Measurements from ENCODE around the gene TXK.

The TXK gene

DNA sequence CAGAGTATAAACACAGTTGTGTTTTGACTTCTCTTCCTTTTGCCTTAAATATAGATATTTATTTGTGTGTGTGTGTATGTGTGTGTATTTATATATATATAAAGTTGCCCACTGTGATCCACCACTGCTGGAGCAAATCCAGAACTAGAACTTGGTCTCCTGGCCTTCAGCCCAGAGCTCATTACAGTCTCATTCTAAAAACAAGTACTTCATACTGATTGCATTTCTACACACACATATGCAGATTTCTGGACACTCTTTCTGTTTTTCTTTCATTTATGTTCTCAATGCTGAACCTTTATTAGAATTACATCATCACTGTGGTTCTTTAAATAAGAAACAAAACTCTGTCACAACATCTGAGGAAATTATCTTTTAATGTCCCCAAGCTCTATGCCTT lies 381 bp downstream of the TXK start:
- no peak for DNase-seq

DNA sequence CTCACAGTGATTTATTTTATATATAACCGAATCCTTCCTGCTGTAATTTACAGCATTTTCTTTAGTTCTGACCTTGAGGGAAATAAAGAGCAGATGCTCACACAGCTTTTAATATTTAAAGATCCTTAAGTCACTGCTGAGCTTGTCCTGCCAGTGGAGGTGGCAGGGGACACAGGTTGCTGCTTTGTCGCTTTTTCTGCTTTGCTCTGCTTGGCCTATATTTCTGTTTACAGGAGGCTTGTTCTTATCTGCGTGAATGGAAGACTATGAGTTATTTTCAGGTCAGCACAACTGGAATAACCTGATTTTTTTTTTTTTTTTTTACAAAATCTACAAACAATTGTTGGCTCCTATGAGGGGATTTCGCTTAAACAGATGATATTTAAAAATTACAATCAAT lies 2.3 kb downstream of the TXK start:
- DNase-seq = no peak

DNA sequence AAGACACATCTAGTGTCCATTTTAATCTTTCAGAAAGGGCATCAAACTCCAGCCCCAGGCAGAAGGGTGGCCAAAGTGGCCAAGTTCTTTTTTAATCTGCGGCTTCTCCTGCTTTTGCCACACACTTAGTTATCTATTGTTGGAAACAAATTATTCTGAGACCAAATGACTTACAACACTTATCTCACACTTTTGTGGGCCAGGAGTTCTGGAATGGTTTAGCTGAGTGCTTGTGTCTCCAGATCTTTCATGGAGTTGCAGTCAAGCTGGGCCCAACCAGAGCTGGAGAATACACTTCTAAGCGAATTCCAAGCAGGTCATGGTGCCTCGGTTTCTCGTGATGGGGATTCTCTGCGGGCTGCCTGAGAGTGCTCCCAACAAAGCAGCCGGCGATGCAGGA lies 4.0 kb downstream of the TXK start:
- no peak for DNase-seq

DNA sequence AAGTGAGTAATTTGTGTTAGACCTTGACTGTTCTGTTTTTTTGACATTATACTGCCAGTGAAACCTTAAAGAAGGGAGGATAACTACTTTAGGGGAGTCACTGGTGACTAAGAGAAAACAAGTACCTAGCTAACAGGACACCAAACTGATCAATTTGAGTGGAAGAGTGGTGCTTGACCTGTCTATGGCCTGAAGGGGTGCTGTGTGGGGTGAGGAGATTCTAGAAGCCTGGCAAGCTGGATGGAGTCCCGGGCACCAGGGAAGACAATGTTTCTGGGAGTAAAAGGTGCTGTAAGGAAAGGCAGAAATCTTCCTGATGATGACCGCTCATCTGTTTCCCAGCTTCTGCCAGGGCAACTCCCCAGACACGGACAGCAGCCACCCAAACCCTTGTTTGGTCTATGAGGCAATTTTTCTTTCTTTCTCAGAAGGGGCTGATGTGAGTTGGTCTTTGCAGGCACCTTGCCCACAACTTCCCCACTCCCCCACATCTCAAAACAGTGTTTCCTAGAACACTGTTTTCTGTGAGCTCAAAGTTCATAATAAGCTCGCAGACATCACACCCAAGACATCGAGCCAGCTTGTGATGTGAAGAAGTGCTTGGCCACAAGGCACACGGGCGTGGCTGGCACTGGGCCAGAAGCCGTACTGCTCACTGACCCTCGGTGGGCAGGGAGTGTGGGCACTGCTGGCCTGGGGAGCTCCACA lies 4.6 kb downstream of the TXK start:
- DNase-seq = peak; percentile 63

DNA sequence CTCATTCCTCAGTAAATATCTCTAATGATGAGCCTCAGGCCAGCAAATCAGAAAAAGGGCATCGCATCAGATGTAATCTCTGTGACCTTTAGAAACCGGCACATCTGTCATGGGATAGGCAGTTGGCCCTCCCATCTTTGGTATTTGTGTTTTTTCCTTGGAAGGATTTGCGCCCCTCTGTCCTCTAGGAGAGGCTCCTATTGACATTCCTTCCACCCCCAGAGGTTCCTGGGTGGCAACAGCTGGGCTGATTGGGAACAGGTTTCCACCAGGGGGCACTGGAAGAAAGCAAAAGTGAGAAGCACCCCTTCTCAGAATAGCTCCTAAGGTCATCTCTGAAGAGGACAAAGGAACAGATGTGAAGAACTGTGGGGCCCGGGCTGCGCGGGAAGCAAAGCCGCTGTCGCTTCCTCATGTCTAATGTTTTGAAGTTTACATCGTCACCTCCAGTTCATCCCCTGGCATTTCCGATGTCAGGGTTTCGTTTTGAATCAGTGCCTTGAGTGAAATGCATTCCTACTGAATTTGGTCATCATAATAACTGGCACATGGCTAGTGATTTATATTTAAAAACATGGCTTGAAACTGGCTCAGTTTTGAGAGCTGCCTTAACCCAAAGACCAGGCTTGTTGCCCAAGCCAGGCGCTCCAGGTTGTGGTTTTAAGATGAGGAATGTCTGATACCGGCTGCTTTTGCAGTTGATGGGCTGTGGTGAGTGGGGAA lies 6.2 kb downstream of the TXK start:
- peak; percentile 79 for DNase-seq

DNA sequence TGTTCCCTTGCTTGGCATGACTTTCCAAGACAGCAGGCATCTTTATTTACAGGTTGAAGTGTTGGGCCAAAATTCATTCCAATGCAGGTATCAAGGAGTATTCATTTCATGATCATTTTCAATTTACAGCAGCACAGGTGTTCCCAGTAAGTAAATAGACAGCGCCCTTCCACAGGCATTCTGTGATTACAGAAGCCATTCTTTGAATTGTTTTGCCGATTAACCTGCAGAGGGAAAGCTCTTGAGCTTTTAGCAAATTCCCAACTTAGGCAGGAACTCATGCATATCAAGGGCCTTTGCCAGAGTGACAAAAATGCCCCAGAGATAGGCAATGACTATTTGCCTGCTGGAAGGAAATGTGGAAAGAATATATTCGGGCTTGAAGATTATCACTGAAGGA lies 6.8 kb downstream of the TXK start:
- no peak for DNase-seq

DNA sequence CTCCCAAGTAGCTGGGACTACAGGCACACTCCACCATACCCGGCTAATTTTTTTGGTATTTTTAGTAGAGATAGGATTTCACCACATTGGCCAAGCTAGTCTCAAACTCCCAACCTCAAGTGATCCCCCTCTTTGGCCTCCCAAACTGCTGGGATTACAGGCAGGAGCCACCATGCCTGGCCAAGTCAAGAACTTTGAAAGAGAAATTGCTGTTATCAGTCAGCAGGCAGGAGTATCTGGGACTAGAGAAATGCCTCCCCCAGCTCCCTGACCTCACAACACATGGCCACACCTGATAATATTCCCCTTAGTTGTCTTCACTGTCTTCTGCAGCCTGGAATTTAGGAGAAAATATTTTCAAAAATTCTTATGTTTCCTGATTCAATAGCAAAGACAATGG lies 7.4 kb downstream of the TXK start:
- no peak for DNase-seq

DNA sequence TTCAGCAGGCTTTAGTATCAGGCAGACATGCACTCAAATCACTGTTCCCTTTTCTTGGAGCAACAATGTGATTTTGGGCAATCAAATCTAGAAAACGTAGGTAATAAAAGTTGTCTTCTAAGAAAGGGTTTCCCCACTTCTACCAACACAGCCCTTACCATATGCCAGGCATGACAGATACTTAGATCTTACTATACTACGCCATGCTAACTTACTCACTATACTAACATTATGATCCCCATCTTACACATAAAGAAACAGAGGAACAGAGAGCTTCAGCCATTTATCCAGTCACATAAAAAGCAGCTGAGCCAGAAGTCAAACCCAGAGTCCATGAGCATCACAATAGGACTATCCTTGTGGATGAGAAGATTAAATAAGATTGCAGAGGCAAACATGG lies 9.2 kb downstream of the TXK start:
- DNase-seq = no peak

DNA sequence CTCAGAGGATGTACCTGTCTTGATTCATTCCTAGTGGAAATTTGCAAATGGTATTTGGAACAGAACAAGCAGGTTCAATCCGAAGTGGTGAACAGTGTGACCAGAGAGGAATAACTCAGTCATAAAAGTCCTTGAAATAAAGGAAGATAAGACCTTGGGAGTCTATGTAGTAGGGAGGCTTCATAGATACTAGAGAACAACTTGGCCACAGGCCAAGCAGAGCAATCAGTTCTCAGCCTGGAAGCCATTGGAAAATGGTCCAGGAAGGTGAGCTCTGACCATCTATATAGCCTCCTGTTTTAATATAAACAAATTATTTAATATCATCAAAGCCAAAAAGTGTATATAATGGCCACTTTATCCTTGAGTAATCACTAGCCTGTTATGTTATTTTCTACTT lies 11.3 kb downstream of the TXK start:
- DNase-seq = no peak

DNA sequence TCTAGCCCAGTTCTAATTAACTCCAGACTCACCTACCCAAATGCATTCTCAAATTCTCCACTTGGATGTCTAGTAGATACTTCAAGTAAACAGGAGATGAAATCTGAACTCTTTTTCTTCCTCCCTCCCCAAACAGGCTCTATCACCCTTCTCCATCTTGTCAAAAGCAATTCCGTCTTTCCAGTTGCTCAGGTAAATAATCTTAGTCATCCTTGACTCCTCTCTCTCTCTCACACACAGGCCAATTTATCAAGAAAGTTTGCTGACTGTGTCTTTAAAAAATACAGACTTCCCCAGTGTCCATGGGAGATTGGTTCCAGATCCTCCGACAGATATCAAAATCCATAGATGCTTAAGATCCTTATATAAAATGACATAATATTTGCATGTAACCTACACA lies 12.9 kb downstream of the TXK start:
- DNase-seq = no peak

DNA sequence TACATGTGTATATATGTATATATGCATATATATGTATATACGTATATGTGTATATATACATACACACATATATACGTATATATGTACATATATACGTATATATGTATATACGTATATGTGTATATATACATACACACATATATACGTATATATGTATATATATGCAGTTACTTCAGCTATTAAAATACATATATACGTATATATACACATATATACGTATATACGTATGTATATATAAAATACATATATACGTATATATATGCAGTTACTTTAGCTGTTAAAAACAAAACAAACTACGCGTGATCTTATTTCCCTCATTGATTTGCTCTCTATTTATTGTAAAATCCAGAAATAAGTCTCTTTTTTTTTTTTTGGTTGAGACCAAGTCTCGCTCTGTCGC lies 13.9 kb downstream of the TXK start:
- DNase-seq = no peak

DNA sequence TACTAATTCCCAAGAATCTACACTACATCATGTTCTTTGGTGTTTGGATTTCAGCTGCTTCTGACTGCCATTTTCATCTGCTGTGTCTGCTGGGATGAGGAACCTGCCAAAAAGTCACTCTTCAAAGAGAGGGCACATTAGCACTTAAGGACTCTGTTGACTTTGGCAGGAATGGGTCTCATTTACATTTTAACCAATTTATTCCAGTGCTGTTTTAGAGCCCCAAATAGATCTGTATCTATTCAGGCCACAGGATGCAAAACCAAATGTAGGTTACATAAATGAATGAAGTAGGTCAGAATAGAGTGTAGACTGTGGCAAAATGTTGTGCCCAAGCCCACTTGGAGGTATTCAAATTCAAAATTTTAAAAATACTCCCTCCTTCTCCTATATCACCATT lies 14.4 kb downstream of the TXK start:
- DNase-seq = no peak

DNA sequence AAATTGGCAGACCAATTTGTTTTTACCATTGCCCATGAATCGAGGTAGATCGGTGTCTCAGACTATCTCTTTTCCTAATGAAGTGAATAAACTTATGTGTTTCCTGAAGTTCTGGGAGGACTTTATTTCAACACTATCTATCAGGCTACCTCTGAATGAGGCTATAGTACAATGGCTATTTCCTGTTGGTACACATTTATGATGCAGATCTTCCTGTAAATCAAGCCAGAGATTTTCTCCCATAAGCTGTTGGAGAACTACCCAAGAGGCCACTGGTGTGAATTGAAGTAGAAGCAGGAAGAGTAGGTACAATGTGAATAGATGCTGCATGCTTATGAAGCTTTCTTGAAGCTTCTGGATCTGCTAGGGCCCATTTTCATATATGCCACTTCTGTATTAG lies 16.0 kb downstream of the TXK start:
- DNase-seq = no peak

DNA sequence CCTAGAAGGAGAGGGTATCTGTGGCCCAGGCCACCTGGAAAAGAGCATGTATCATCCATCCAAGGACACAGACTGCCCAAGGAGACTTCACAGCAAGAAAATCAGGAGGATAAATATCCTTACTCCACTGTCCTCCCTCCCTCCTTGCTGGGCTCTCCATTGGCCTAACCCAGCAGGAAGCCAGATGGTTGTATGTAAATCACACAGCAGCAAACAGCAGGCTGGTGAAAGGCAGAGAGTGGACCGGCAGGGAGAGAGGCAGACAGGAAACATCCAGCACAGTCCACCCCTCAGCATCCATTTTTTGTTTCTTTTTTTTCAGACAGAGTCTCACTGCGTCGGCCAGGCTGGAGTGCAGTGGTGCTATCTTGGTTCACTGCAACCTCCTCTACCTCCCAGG lies 17.5 kb downstream of the TXK start:
- no peak for DNase-seq

DNA sequence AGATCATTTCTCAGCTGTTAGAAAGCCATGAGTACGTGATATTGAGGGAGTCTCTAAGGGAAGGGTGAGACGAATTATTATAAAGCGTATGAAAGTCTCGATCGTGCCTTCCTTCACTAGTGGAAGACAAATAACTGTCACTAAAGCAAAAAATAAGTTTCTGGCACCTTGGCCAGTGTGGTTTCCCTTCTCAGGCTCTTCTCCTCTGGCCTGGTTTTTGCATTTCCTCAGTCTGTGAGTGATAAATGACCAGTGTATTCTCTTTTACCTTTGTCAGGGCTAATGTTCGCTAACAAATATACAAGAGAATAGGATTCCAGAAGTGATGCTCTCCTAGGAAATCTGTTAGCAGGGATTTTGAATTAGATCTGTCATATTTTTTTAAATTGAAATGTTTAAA lies 19.6 kb downstream of the TXK start:
- no peak for DNase-seq

DNA sequence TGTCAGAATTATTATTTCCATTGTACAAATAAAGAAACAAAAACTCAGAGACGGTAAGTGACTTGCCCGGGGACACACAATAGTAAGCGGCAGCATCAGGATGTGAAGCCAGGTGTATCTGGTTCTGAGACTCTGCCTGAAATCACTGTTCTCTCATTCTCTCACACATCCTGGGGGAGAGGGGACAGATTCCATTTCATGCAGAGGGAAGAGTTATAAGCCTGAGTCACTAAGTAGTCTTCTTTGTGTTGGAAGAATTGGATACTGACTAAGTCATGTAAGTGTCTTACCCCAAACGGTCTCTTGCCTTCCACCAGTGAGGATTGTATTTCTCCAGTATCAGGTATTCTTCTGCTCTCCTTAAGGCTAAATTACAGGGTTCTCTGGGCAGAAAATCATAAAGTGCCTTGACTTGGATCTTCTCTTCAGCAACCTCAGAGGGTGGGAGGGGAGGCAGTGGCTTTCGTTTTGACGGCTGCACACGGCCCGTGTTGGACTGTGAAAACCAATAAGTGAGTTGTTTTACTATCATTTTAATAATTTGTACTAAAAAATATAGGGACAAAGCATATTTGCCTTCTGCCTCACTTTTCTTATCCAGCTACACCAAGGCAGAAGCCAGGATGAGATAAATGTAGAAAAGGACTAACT lies 21.9 kb downstream of the TXK start:
- no peak for DNase-seq

DNA sequence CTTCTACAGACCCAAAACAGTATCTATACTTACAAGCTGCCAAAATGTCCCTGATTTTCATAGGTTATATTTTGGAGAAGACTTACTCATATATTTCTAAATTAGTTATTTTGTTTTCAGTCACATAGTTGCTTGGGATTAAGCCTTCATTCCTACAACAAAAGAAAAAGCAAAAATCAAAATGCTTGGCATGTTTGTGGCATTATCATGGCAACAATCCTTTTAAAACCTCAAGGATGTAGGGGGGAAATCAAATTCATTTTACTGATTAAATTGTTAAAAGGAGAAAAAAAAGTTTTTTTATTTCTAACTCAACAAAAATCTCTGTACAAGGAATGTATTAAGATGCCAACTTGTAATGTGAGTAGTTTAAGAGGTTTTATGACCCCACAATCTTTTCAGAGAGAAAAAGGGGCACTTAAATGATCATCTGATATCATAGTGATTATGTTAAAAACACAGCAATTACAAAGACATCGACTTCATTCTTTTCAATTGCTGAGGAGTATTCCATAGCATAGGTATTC lies 23.5 kb downstream of the TXK start:
- DNase-seq = no peak

DNA sequence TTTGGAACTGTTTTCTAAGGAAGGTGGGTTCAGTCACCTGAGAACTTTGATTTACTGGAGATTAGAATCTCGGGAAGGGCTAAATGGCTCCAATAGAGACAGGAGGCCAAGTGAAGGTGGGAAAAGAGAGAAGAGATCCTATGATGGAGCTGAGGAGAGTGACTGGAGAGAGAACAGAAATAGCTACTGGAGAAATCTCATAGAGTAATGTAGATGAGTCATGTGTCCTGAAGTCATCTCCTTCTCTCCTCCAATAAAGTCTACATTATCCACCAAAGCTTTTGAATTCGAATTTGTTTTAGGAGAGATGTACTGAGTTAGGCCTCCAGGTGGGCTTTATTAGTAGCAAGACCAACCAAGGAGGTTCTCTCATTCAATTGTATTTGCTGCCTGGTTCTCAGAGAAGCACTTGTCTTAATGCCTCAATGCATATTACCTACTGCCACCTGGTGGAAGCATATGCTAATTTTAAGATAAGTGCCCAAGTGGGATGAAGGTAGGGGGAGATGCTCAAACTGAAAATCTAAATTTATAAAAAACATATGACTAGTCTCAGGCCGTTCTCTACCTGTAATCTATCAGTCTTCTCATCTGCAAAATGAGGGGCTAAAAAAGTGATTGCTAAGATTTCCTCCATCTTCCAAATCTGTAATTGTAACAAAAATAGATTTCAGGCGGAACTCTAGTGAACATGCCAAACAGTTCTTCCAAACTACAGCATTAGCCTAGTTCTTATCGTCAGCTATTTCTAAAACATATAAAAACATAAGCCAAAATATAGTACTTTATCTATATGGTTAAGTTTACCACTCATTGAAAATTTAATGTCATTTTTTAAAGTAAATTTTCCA lies 24.4 kb downstream of the TXK start:
- peak; percentile 64 for DNase-seq

DNA sequence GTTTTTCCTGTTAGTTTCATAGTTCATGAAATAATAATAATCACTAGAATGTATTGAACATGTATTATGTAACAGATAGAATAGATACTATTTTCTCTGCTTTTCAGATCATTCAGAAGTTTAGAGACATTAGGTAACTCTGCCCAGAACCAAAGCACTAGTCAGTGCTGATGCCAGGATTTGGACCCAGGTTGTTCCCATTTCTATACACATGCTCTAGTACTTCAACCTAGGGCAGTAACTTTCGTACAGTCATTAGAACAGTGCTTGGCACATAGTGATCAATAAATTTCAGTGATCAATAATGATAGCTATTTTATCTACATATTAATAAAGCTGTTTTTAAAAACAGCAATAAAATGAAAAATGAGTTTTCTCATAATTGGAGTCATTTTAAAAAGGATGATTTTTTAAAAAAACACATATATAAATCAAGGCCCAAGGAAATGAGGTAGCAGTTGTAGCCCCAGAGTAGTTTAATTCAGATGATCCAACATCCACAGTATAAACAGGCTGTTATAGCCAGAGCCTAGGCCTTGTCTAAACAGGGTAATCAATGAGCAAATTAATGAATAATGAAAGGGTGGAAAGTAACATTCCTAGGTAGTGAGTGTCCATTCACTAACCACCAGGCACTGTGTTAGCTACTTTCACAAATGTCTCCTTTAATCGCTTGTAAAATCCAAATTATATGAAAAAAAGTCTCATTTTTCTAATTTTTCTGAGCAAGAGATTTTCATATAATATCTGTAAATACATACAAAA lies 25.6 kb downstream of the TXK start:
- no peak for DNase-seq

DNA sequence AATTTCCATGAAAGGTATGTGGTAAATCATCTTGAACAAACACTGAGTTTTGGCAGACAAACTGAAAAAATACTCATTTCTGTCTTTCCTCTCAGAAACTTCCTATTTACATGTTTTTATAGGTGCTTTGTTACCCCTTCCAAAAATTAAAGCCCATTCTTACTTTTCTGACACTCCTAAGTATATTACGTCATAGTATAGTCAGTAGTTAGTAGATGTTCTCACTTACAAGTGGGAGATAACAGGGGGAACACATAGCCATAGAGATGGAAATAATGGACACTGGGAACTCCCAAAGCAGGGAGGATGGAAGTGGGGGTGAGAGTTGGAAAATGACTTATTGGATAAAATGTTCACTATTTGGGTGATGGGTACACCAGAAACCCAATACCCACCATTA lies 28.8 kb downstream of the TXK start:
- no peak for DNase-seq

DNA sequence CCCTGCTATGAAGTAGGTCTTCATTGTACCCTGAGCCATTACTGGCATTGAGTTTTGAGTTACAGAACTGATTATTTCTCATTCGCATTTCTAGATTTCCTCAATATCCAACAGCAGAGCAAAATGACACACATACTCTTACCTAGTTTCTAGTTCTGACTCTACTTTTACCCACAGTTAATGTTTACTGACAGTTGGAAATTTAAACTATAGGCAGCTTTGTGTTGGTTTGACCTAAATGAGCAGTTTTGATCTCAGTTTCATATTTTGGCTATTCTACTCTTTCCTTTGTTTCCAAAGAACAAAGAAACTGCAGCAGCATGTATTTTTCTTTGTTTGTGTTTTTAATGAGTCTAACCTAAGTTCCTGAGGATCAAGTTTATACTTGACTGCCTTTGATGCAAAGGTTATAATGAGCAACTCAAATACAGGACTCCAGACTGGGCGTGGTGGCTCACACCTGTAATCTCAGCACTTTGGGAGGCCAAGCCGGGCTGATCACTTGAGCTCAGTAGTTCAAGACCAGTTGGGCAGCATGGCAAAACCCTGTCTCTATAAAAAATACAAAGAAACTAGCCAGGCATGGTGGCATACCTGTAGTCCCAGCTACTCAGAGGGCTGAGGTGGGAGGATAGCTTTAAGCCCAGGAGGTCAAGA lies 30.4 kb downstream of the TXK start:
- no peak for DNase-seq

DNA sequence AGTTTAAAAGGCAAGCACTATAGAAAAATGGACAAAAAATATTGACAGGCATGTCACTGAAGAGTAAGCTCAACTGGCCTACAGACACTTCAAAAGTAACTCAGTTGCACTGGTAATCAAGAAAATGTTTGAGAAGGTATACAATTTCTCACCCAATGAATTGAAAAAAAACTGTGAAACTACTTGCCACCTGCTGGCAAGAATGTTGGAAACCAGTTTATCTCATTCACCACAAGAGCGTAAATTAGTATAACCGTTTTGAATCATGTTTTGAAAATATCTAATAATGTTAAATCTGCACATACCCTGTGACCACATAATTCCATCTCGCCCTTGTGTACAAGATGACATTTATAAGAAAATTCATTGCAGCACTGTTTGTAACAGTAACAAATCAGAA lies 31.7 kb downstream of the TXK start:
- no peak for DNase-seq

Data from CD4-positive, alpha-beta T cell treated with Interleukin-21 for 1 hour (primary cell).